HepG2 (cell line): Measurements from ENCODE around the gene SPTBN4. TPM values are rescaled to one million over a fixed set of nuclear protein-coding genes. Genes with fewer than 3 reads are reported as not detected.
A peak's percentile ranks its signal among the peaks of the same experiment; 100 is the strongest.

Experiments used
- ATAC-seq: fragments of 200-7000 bp; cut with Tn5 transposase; 3 replicates; pipeline ENCODE4 v1.9.1; 2020; ENCODE audit warnings: mild to moderate bottlenecking, moderate library complexity
- BruUV-seq: library from RNA; stranded (reverse); fragments of 400-500 nt; replicated peaks from 2 replicates; lab custom pipeline; 2021; lab: Mats Ljungman, UMichigan
- CTCF ChIA-PET: fragments of 300-600 bp; formaldehyde crosslinking; extraction: SDS; loops from one replicate; lab custom pipeline; 2021; ENCODE audit warnings: low total read pairs, inconsistent platforms, low intra/inter-chr PET ratio; lab: Yijun Ruan, JAX
- POLR2A ChIA-PET: fragments of 350-600 bp; sonication (Branson Sonifier 250); formaldehyde crosslinking; loops from one replicate; lab custom pipeline; 2020; ENCODE audit warnings: antibody characterized with exemption, inconsistent platforms; lab: Yijun Ruan, JAX
- DNase-seq: peaks from one replicate; pipeline ENCODE4 v3.0.0-alpha.2; 2015; ENCODE audit warnings: low spot score
- FAIRE-seq: peaks from 3 replicates; lab custom pipeline; 2011; peaks lifted over from hg19 to GRCh38; lab: Jason Lieb, UNC
- H2AFZ ChIP-seq: one replicate; pipeline ENCODE4 v1.6.1; 2011; ENCODE audit warnings: low read length, inconsistent platforms
- H3K27ac ChIP-seq: fragments of 300-600 bp; 3 replicates; pipeline ENCODE4 v1.8.0; 2011; ENCODE audit warnings: mixed run types, mild to moderate bottlenecking, mixed read lengths, low read length, inconsistent platforms; ENCODE audit not compliant: insufficient read depth; ENCODE audit errors: extremely low read length
- H3K27me3 ChIP-seq, 2 experiments: fragments of 200-600 bp in 1 of 2; 2 replicates in 1 of 2; 3 replicates in 1 of 2; pipeline versions ENCODE4 v1.6.0 to v1.8.0; 2011; ENCODE audit warnings: low read length in 2 of 2, mild to moderate bottlenecking in 2 of 2, moderate library complexity in 2 of 2, inconsistent platforms in 1 of 2; ENCODE audit not compliant: insufficient read depth in 2 of 2, control insufficient read depth in 1 of 2
- H3K36me3 ChIP-seq, 2 experiments: fragments of 200-600 bp in 1 of 2; replicated peaks in 1 of 2; 2 replicates in 1 of 2; 3 replicates in 1 of 2; pipeline versions ENCODE4 v1.5.1 to v1.8.0; 2011; ENCODE audit warnings: low read length in 2 of 2, inconsistent platforms in 1 of 2; ENCODE audit not compliant: insufficient read depth in 2 of 2, control insufficient read depth in 1 of 2
- H3K4me1 ChIP-seq: 2 replicates; pipeline ENCODE4 v1.5.1; 2012; ENCODE audit warnings: low read length, inconsistent platforms; ENCODE audit not compliant: insufficient read depth
- H3K4me2 ChIP-seq: 2 replicates; pipeline ENCODE4 v1.6.0; 2011; ENCODE audit warnings: low read depth, low read length, inconsistent platforms
- H3K4me3 ChIP-seq, 3 experiments: fragments of 200-600 bp in 1 of 3; sonication (generic), shearing (Covaris generic) in 1 of 3; replicated peaks in 1 of 3; 2 replicates each; pipeline ENCODE4 v1.5.1; 2011 to 2016; ENCODE audit warnings: low read length in 3 of 3, inconsistent platforms in 2 of 3, low read depth in 2 of 3, mild to moderate bottlenecking in 2 of 3, control low read depth in 1 of 3, mixed read lengths in 1 of 3; ENCODE audit not compliant: insufficient read depth in 1 of 3
- H3K79me2 ChIP-seq: one replicate; pipeline ENCODE4 v1.6.1; 2011; ENCODE audit warnings: low read length, inconsistent platforms; ENCODE audit not compliant: insufficient read depth
- H3K9ac ChIP-seq: 2 replicates; pipeline ENCODE4 v1.6.0; 2011; ENCODE audit warnings: mild to moderate bottlenecking, low read depth, low read length, inconsistent platforms; ENCODE audit not compliant: insufficient read depth
- H3K9me3 ChIP-seq: 2 replicates; pipeline ENCODE4 v1.5.1; 2012; ENCODE audit warnings: mild to moderate bottlenecking, low read length
- H4K20me1 ChIP-seq: 2 replicates; pipeline ENCODE4 v1.6.0; 2011; ENCODE audit warnings: inconsistent platforms, mild to moderate bottlenecking, low read length, moderate library complexity; ENCODE audit not compliant: insufficient read depth
- RAD21 ChIP-seq: fragments of 450-650 bp; formaldehyde crosslinking; IDR thresholded peaks from 2 replicates; pipeline ENCODE4 v1.5.0; 2020; ENCODE audit warnings: mild to moderate bottlenecking
- STAG1 ChIP-seq: sonication (generic); formaldehyde crosslinking; IDR thresholded peaks from 2 replicates; pipeline ENCODE4 v1.4.0; 2020; ENCODE audit warnings: missing genetic modification reagents
- WGBS: methylation state at CpG from one replicate; pipeline ENCODE4 v1.1.6; 2017; ENCODE audit warnings: low lambda C conversion rate; 5-methylcytosine and 5-hydroxymethylcytosine counted together
- in situ Hi-C: cut with HindIII; loops from 2 replicates; pipeline ENCODE4 v1.10.0; 2017; ENCODE audit warnings: low pct_unique_long_range_greater_than_20kb; ENCODE audit not compliant: extremely low pct_ligation_motif_present
- intact Hi-C: fragments of 100-400 bp; cut with micrococcal nuclease; formaldehyde crosslinking; loops from one replicate; pipeline ENCODE4 v1.10.0; 2022; ENCODE audit not compliant: unreplicated experiment
- polyA plus RNA-seq, 8 experiments: library from polyadenylated mRNA; depleted of rRNA in 3 of 8; stranded (reverse) in 7 of 8; unstranded in 1 of 8; fragments of >200 nt; fragmentation: Illumina TruSeq in 4 of 8; extraction: Trizol in 4 of 8; gene quantifications; 2 replicates each; pipeline versions ENCODE4 v1.2.1 to v1.2.3, GENCODE V29; 2011 to 2016; ENCODE audit warnings: low read depth in 4 of 8, missing spikeins in 1 of 8, mixed read lengths in 1 of 8; ENCODE audit not compliant: insufficient read depth in 1 of 8
- total RNA-seq, 5 experiments: library from RNA; depleted of rRNA; stranded (reverse); fragments of >200 nt; fragmentation: Illumina TruSeq; extraction: Trizol; gene quantifications; 2 replicates each; pipeline ENCODE4 v1.2.3, GENCODE V29; 2016; ENCODE audit warnings: low read depth in 1 of 5
- TF ChIP-seq, protein P1 (sequence below): sonication (generic); formaldehyde crosslinking; IDR thresholded peaks from 2 replicates; pipeline ENCODE4 v1.5.0; 2020; ENCODE audit warnings: mild to moderate bottlenecking, missing genetic modification reagents, moderate library complexity
- TF ChIP-seq, protein P2 (sequence below): sonication (generic); formaldehyde crosslinking; IDR thresholded peaks from 2 replicates; pipeline ENCODE4 v1.5.0; 2020; ENCODE audit warnings: missing genetic modification reagents, mild to moderate bottlenecking, borderline replicate concordance

Gene SPTBN4
- total and polyA plus RNA-seq, 2 of the 13 experiments (the other 11 are each of a cell fraction or from before 2014, with no cell fraction given) = 0.11 TPM

DNA sequence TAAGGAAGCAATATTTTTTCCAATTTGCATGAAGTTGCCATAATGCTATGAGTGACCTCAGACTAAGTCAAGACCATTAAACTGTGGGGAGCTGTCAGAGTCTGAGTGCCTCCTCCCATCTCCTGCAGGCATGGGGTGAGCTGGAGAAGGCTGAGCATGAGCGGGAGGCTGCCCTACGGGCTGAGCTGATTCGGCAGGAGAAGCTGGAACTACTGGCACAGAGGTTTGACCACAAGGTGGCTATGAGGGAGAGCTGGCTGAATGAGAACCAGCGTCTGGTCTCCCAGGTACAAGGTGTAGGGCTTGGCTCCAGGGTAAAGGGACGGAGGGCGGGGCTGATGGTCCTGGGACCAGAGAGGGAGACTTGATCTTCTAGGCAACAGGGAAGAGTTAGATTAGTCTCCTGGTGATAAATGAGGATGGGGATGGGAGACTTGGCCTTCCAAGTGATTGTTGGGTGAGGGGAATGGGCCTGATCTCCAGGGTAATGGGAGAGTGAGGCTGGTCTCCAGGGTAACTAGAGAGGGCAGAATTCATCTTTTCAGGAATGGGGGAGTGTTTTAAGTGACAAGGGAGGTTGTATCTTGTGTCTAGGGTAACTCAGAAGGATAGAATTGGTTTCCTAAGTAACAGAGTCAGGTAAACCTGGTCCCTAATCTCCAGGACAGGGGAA is 36.0 kb downstream of the SPTBN4 start:
- BruUV-seq = no TSS peak
- ATAC-seq (peak; percentile 92), FAIRE-seq (peak; percentile 42), DNase-seq (peak; percentile 31)
- H3K4me1 ChIP-seq = no peaks in the 10 kb centered on the region
- in situ Hi-C loops = no loop called here
- H2AFZ ChIP-seq = no peak overlapping the region
- intact Hi-C loops = no loop called here
- no peaks in the 10 kb centered on the region for H3K79me2 ChIP-seq
- no peak overlapping the region for H3K4me2 ChIP-seq
- ChIA-PET POLR2A (no interaction called here), CTCF (interaction anchor here (1.1 kb wide), 1 partner anchor 132 kb away, joined by 5 read pairs; no protein-coding TSS in a partner anchor)
- H3K9ac ChIP-seq = no peak overlapping the region
- no peaks in the 10 kb centered on the region; the same call in 1 of the 2 replicates for H4K20me1 ChIP-seq
- H3K27ac ChIP-seq = no peak overlapping the region
- H3K27me3 ChIP-seq = peaks cover 2 to 8% of the 10 kb centered on the region in 2 experiments; a peak in 2 of 5 replicates
- H3K36me3 ChIP-seq = no peaks in the 10 kb centered on the region
- whole genome bisulfite sequencing = 7% methylated on average over 6 of the region's 6 CpGs
- TF ChIP-seq STAG1 (peak; percentile 28; the same call in 1 of the 2 replicates), RAD21 (CRISPR knock-in tag) (0 out of 2 replicates have a peak, but pooled peaks have one; percentile 11)
- TF ChIP-seq, protein P1, sequence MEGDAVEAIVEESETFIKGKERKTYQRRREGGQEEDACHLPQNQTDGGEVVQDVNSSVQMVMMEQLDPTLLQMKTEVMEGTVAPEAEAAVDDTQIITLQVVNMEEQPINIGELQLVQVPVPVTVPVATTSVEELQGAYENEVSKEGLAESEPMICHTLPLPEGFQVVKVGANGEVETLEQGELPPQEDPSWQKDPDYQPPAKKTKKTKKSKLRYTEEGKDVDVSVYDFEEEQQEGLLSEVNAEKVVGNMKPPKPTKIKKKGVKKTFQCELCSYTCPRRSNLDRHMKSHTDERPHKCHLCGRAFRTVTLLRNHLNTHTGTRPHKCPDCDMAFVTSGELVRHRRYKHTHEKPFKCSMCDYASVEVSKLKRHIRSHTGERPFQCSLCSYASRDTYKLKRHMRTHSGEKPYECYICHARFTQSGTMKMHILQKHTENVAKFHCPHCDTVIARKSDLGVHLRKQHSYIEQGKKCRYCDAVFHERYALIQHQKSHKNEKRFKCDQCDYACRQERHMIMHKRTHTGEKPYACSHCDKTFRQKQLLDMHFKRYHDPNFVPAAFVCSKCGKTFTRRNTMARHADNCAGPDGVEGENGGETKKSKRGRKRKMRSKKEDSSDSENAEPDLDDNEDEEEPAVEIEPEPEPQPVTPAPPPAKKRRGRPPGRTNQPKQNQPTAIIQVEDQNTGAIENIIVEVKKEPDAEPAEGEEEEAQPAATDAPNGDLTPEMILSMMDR (CRISPR knock-in tag) = peak; percentile 23; the same call in 1 of the 2 replicates
- TF ChIP-seq, protein P2, sequence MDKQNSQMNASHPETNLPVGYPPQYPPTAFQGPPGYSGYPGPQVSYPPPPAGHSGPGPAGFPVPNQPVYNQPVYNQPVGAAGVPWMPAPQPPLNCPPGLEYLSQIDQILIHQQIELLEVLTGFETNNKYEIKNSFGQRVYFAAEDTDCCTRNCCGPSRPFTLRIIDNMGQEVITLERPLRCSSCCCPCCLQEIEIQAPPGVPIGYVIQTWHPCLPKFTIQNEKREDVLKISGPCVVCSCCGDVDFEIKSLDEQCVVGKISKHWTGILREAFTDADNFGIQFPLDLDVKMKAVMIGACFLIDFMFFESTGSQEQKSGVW (CRISPR knock-in tag) = no peak
- TF ChIP-seq, all 625 proteins: peak for 3
- no peaks in the 10 kb centered on the region for H3K9me3 ChIP-seq
- H3K4me3 ChIP-seq = no peak overlapping the region
